Cardiac fibroblast (primary cell): ENCODE results near the gene REPS2.

Experiments
- DNase-seq, 2 donors: peaks; one replicate each; pipeline versions ENCODE4 v3.0.0 to v3.0.0-alpha.2; 2010; ENCODE audit warnings: low read depth in 2 of 2
- H3K4me3 ChIP-seq, 2 donors: replicated peaks in 1 of 2; 1 replicate in 1 of 2; 2 replicates in 1 of 2; pipeline ENCODE4 v1.5.1; 2011; ENCODE audit warnings: low read depth in 2 of 2, low read length in 2 of 2, mild to moderate bottlenecking in 2 of 2, moderate library complexity in 1 of 2
- CTCF ChIP-seq: IDR thresholded peaks from one replicate; pipeline ENCODE4 v1.5.1; 2011; ENCODE audit warnings: low read depth, mild to moderate bottlenecking, low read length, inconsistent platforms

The REPS2 gene

GRCh38 chrX:17062065-17062464, 115.6 kb downstream of the REPS2 start:
- no peak for TF ChIP-seq CTCF
- no peak overlapping the region for H3K4me3 ChIP-seq
- no peak for DNase-seq

- DNase-seq: no peak
- H3K4me3 ChIP-seq: no peak overlapping the region
- TF ChIP-seq CTCF: no peak
Observed at GRCh38 chrX:17065100-17065499, 118.6 kb downstream of the REPS2 start.

GRCh38 chrX:17067534-17067933, 121.1 kb downstream of the REPS2 start:
- no peak for TF ChIP-seq CTCF
- no peak for DNase-seq

GRCh38 chrX:17072301-17072700, 125.8 kb downstream of the REPS2 start:
- H3K4me3 ChIP-seq: no peak overlapping the region
- TF ChIP-seq CTCF: no peak
- no peak for DNase-seq

More at GRCh38 chrX:17067534-17067933, 121.1 kb downstream of the REPS2 start:
- H3K4me3 ChIP-seq: no peak overlapping the region

GRCh38 chrX:17072721-17073230, 126.3 kb downstream of the REPS2 start:
- DNase-seq: no peak
- no peak overlapping the region for H3K4me3 ChIP-seq
- no peak for TF ChIP-seq CTCF

GRCh38 chrX:17075004-17075403, 128.5 kb downstream of the REPS2 start:
- no peak for TF ChIP-seq CTCF
- no peak overlapping the region for H3K4me3 ChIP-seq
- DNase-seq: no peak

GRCh38 chrX:17077361-17077760, 130.9 kb downstream of the REPS2 start:
- no peak for DNase-seq
- H3K4me3 ChIP-seq: no peak overlapping the region
- no peak for TF ChIP-seq CTCF
